T-helper 1 cell treated with Interleukin-12 subunit alpha and Interleukin-12 subunit beta and Interleukin-4 antibody, amounts not matched to agents 30 ng/mL and 1 ng/mL, for 36 hours (primary cell): ENCODE results near the gene SAP30BP. TPM values are rescaled to one million over a fixed set of nuclear protein-coding genes. Genes with fewer than 3 reads are reported as not detected.

Experiments used
- intact Hi-C: fragments of 100-400 bp; cut with micrococcal nuclease; formaldehyde crosslinking; loops from one replicate; pipeline ENCODE4 v1.15.1; 2024
- total RNA-seq: library from RNA; stranded (reverse); gene quantifications from 2 replicates; pipeline ENCODE4 v1.2.3, GENCODE V29; 2022

Gene SAP30BP
- total RNA-seq, 1 donor from 2014 or later: 108 TPM

DNA sequence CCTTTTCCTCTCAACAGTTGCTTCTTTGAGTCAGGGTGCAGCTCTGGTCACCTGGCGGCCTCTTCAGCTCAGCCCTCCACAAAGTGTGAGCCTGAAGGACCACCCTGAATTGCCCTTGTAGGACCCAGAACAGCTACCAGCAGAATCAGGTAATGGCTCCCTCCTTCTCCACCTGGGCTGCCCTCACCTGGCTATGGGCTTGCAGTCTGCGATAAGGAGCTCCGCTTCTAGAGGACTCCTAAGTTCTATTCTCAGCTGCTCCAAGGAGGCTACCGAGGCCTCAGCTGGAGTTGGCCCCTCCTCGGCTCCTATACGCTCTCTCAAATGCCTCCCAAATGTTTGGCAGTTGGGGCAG is 20.5 kb upstream of the SAP30BP start:
- intact Hi-C loops: no loop called here

DNA sequence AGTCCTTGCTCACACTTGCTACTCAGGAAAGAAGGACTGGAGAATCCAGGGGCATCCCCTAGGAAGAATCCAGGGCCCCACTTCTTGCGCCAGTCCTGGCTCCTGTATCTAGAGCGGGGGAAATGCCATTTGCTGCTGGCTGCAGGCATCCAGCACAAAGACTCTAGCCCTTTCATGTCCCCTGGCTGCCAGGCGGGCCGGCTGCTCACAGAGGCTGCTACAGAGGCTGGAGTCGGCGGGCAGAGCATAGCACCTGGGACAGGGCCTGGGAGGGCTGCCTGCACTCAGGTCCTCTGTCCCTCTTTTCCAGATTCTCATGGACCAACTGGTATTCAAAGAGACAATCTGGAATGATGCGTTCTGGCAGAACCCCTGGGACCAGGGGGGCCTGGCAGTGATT is 20.1 kb upstream of the SAP30BP start:
- intact Hi-C loops: no loop called here

DNA sequence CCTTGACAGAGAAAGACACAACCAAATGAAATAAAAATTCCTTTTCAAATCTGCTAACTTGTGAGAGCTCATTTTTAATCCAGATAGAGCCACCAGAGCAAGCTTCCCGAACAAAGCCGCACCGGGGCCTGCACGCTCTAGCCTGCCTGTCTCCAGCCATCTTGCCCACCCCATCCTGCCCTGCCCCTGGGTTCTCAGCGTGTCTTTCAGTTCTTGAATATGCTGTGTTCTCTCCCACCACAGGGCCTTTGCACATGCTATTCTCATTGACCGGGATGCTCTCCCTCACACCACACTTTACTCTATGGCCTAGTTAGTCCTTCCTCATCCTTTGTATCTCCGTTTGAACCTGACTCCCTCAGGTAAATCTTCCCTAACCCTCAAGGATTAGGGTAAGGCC is 19.2 kb upstream of the SAP30BP start:
- intact Hi-C loops: no loop called here

DNA sequence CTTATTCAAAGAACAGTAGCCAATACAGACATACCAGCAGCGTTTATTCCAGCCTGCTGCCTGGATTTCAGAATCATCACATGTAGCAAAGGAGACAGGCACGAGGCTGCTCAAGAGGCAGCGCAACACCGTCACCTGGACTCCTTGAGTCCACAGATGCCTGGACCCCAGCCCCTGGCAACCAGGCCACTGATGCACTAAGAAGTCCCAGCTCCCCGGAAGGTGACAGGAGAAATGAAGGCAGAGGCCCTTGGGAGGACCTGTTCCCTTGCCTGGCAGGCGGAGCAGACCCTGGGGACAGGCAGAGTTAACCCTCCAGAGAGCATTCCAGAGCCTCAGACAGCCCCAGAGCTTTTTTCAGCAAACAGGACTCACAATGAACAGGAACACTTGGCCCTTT is 17.5 kb upstream of the SAP30BP start:
- intact Hi-C loops: no loop called here

DNA sequence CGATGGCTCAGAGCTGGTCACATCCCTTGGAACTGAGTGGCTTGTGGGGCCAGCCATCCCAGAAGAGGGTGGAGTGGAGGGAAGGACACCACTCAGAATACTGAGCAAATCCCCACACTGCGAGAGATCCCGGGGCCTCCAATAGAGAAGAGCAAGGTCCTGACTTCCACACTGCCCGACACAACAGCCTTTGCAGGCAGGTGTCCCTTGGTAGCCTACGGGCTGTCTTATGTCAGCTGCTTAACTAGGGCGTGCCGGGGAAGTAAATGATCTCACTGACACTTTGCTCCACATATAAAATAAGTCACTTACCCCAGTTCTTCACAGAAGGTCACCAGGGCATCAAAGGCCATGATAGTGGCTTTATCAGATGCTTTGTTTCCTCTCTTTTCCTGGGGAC is 16.3 kb upstream of the SAP30BP start:
- intact Hi-C loops: no loop called here

DNA sequence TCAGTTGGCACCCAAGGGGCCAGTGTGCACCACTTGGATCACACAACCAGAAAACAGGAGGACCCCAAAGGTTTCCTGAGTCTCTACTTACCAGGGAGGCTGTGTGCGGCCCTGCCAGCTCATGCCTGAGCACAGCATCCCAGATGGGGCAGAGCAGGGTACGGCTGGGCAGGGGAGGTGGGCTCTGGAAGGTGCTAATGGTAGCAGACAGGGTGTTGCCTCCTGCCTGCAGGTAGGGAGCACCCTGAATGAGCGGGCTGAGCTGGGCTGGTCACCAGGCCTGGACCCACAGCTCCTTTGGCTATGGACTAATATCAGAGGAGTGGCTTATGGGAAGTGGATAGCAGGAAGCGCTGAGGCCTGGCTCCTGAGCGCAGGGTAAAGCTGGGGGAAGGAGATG is 14.8 kb upstream of the SAP30BP start:
- intact Hi-C loops: no loop called here

DNA sequence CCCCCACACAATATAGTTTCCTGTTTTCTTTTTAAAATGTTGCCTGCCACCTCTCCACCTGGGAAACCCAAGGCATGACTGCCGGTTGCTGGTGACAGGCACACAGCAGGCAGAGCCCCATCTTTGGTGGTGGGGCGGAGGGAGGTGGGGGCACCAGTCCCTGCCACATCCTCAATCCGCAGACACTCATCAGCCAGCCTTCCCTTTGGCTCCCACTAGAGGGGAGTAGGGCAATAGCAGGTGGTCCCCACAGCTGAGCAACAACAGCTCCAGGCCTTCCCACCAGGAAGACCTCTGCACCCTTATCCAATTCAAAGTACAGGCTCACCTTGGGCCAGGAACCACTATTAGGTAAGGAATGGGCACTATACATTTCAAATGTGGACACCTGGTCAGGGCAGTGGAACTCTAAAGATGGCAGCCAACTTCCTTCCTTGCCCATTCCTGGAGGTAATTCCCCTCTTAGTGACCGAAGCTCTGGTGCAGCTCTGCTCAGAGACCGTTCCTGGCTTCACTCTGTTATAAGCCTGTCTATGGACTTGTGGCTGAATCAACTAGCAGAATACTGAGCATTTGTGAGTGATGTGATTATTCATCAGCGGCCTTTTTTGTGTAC is 14.1 kb upstream of the SAP30BP start:
- intact Hi-C loops: no loop called here

DNA sequence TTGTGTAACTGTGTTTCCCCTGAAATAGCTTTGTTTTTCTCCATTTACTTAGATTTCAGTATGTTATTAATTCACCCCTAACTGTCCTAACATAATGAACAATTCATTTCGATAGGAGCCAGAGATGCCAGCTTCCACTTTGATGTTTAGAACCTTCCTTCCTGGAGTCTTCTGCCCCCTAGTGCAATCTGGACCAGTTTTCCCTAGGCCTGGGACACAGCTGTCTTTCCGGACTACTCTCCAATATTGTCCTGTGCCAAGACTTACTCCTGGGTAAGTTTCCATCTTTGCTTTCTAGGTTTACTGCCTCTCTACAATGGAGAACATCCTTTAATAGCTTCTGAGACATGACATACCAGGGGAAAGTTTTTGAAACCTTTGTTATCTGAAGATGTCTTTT is 13.0 kb upstream of the SAP30BP start:
- intact Hi-C loops: no loop called here

DNA sequence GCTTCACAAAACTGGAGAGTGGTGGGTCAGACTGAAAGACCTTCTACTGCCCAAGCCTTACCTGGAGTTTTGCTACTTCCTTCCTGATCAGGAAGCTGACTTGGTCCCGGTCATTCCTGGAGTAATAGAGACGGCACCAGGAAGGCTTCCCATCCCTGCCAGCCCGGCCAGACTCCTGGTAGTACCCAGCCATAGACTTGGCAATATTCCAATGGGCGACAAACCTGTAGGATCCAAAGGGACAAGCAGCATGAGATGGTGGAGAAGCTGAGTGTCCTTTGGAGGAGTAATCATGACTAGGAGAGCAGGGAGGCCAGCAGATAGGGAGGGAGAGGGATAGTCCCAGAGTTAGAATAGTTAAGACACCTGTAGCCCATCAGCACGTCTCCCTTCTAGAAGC is 8.9 kb upstream of the SAP30BP start:
- intact Hi-C loops: no loop called here

DNA sequence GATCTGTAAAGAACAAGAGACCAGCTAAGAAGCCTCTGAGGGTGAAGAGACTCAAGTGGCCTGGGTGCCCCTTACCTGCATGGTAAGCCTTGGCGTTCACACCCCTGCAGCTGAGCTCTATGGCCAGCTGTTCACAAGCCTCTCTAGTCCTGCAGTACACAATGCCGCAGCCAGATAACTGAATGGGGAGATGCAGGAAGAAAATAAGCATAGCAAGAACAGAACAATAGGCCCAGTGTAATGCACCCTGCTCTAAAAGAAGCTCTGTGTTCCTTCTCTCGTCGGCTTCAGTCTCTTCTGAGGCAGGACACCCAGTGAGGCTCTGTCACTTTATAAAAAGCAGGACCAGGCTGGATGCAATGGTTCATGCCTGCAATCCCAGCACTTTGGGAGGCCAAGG is 5.6 kb upstream of the SAP30BP start:
- intact Hi-C loops: no loop called here

DNA sequence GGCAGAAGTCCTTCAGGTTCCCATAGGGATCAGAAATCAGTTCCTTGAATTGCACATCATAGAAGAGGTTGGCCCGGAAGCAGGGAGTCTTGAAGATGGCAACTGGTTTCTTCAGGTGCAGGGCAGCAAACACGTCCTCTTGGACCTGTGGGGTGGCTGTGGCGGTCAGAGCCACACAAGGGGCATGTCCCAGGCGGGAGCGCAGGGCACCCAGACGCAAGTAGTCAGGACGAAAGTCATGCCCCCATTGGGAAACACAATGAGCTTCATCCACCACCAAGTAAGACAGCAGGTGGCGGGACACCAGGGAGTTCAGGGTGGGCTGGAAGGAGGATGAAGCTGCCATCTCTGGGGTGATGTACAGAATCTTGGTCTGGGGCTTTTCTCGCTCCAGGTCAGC is 4.6 kb upstream of the SAP30BP start:
- intact Hi-C loops: no loop called here

DNA sequence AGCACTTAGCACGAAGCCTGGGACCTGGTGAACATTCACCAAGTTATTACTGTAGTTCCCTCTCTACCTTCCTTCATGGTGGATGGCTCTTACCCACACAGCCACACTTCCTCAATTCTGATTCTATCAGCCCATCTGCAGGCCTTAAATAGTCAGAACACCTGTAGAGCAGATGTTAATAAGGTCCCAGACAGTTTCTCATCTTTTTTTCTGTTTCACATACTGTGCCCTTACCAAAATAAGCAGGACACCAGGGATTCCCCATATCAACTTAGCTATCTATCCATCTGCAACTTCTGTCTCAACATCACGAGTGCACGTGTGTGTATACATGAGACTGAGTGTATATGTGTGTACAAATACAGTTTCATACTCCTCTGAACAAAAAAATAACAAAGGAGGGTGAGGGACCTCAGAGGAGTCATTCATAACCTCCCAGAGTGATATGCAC is 3.0 kb upstream of the SAP30BP start:
- intact Hi-C loops: no loop called here

DNA sequence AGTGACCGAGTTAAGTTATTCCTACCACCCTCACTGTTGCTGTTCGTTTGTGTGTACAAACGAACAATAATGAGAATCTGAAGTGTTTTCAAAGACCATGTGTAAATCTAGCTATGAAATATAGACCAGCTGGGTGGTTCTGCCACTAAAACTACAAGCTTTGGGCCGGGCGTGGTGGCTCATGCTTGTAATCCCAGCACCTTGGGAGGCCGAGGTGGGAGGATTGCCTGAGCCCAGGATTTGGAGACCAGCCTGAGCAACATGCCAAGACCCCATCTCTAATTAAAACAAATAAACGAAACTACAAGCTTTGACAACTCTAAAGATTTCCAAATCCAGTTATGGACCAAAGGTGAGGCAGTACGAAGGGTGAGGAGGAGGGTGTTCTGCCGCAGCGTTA is 1.2 kb upstream of the SAP30BP start:
- intact Hi-C loops: loop anchor here (2.0 kb wide), 3 partner anchors 23 to 239 kb away; partner anchors contain the start of genes MRPL38 and TRIM65

DNA sequence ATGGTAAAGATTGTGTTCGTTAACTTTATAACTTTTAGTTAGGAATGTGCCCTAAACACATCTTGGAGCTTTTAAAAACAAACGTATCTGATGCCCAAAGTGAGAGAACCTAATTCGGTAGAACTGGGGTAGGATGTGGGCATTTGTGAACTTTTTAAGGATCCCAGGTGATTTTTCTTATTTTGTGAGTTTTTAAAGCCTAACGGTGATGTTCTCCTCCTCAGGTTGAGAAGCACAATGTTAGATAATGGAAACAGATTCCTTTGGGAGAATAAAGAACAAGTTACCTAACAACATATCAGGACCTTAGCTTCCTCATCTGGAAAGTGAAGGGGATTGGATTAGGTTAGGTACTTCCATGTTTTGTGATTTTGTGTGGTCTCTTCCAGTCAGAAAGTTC is 687 bp downstream of the SAP30BP start:
- intact Hi-C loops: loop anchor here (1.0 to 2.0 kb wide), 11 partner anchors 7 to 795 kb away; partner anchors contain the start of genes MRPL38, SMIM5, TMEM94 and TRIM65

DNA sequence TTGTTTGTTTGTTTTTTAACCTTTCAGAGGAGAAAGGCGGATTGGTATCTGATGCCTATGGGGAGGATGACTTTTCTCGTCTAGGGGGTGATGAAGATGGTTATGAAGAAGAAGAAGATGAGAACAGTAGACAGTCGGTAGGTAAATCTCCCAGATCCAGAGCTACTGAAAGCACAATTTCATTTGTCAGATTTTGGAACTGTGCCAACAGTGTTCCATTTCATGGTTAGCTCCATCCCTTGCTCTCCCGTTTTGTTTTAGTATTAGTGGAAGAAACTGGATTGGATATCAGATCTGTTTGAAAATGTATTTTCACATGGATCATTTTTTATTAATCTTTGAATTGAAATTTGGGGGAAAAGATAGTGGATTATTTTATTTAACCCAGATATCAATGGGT is 1.4 kb downstream of the SAP30BP start:
- intact Hi-C loops: no loop called here

DNA sequence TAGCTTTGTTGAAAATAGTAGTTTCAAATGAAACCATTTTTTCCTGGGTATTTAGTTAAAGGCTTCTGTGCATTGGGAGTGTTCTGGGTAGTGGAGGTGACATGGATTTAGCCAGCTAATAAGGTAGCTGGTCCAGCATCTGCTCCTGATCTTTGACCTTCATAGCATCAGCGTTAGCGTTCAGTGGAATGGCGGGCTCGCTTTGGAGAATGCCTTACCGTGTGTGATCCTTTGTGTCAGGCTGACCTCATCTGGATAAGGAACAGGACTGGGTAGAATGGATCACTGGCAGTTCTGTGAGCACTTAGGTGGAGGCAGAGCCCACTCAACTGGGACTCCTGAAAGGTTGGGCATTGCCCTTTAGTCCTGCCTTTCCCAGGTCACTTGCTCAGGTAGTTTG is 3.7 kb downstream of the SAP30BP start:
- intact Hi-C loops: no loop called here

DNA sequence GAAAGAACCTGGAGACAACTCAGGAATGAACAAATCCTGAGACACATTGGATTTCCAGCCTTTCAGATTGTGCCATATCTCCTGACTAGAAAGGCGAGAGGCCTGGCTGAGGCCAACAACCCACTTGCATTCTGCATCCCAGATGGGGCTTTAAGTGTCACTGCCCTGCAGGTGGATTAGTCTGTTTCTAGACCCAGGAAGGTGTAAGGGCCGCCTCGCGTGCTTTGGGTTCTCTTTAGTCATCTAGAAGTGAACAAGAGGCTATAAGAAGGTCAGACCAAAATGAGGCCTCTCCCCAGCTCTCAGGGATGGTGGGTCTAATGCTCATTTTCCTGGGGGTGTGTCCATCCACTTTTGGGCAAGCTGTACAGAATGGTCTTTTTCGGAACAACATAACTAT is 4.9 kb downstream of the SAP30BP start:
- intact Hi-C loops: no loop called here

DNA sequence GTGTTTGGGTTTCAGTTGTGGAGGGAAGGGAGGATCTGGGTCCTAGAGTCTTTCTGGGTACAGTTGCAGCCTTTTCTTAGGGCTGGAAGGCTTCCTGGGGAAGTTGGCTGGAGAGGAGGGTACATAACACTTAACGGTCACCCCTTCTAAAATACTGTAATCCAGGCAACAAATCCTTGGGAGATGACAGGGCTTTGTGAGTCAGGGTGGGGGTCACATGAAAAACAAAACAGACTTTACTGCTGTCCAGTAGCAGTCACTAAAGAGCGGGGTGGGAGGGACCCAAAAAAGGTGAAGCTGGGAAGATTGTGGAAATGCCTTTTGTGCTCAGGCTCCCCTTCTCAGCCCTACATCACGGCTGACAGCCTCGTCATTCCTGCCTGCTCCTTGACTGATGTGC is 6.3 kb downstream of the SAP30BP start:
- intact Hi-C loops: no loop called here

DNA sequence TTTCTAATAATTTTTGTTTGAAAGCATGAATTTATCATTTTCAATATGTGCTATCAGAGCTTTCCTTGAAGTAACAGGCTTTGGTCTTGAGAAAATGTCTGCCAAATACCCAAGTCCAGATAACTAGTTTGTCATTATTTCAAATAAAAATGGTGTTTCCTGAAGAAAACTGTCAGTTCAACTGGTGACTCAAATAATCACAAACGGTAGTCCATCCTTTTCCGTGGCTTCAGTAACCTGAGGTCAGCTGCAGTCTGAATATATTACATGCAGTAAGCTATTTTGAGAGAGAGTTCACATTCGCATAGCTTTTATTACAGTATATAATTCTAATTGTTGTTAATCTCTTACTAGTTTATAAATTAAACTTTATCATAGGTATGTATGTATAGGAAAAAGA is 9.3 kb downstream of the SAP30BP start:
- intact Hi-C loops: no loop called here

DNA sequence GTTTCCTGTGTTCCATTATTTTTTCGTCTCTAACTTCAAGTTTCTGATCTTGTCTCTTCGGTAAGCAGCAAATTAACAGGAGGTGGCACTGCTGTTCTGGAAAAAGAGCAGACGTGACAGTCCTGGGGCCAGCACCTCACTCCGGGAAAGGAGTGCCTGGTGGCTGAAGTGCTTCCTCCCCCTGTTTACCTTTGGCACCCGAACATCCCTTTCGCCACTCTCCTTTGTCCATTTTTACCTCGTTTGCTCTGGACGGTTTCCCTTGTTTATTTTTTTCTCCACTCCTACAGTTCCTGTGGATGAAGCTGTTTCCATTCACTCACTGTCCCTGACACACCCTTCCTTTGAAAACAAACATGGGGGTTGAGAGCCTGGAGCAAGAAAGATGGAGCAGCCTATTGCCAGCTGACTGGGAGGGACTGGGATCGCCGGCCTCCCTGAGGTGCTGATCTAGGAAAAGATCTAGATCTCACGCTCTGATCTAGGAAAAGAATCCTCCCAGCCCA is 12.6 kb downstream of the SAP30BP start:
- intact Hi-C loops: no loop called here

DNA sequence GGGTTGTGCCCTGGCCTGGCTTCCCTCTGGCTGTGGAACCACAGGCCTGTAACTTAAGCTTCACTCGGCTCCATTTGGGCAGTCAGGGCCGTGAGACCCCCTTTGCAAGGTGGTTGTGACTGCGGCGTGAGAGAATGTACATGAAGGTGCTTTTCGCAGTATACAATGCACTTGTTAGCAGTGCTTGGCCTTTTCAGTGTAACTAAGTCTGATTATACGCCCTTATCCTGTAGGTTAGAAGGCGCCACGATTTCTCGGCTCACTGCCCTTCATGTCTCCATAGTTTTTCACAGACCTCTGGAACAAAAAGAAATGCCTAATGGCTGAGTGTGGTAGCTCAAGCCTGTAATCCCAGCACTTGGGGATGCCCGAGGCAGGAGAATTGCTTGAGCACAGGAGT is 13.3 kb downstream of the SAP30BP start:
- intact Hi-C loops: no loop called here

DNA sequence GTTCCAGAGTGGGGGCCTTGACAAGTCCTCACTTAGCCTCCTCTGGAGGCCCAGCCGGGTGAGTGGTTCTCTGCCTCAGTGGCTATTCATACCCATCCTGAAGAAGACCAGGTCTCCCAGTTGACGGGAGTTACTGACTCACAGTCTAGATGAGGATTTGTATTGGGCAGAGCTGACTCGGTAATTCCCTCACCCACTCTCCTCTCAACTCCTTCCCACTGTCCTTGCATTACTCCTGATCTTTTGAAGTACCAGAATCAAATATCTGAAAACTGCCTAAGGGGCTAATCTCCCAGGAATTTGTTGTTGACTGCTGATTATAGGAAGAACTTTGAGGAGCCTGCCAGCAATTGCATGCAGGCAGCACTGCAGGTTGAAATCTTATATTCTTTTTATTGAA is 14.2 kb downstream of the SAP30BP start:
- intact Hi-C loops: no loop called here

DNA sequence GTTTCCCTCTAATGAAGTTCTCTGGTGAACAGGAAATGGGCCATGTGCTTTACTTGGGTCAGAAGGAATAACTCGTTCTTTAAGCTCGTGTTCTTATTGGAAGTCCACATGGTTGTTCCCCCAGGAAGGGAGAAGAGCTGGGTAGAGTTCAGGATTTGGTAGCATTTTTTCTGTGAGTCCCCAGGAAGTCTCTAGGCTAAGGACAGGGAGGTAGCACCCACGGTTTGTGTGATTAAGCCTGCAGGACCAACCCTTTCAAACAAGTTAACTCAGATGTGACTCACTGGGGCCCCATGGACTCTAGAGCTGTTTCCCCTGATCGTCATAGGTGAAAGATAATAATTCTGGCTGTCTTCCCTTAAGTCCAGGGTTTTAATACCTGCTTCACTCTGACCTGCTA is 16.4 kb downstream of the SAP30BP start:
- intact Hi-C loops: no loop called here

DNA sequence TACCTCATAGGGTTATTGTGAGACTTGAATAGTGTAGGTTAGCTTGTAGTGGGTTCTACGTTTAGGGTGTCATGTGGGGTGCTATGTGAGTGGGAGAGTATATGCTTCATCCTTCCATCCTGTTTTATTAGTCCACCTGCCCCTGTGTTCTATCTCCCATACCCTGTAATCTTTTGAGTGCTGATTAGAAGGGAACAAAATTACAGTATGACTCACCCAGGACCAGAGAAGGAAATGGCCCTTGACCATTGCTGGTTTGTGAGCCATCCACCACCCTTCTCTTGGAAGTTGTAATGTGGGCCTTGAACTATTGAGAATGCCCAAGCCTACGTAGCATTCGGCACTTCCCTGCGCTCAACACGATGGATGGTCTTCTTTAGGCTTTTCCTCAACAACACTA is 17.1 kb downstream of the SAP30BP start:
- intact Hi-C loops: no loop called here
